ENCODE results near the gene ZBTB20. TPM values are rescaled to one million over a fixed set of nuclear protein-coding genes. Genes with fewer than 3 reads are reported as not detected.

The ZBTB20 gene
- total and polyA plus RNA-seq, 4 donors: 0.74 to 77.1 (median 27.9) TPM

GRCh38 chr3:115082260-115082659 lies 64.8 kb downstream of the ZBTB20 start:
- no peak overlapping the region for H3K27ac ChIP-seq (ENCODE audit: low read depth in 1 of 2, low read length in 1 of 2)
- H3K4me3 ChIP-seq: no peak overlapping the region
- H3K9ac ChIP-seq (ENCODE audit: insufficient read depth in 1 of 2, low read length in 2 of 2): no peak overlapping the region
- no peak for ATAC-seq (ENCODE audit: insufficient read depth, low FRiP score)
- TF ChIP-seq CTCF (IDR thresholded peaks at IDR 0.05; ENCODE audit: control extremely low read depth, extremely low read depth): no peak
- peaks cover 0 to 9% (median 0%) of the 10 kb centered on the region in 5 donors for H3K4me1 ChIP-seq (ENCODE audit: control insufficient read depth in 5 of 5, insufficient read depth in 5 of 5, low read length in 5 of 5)
- H3K36me3 ChIP-seq (ENCODE audit: control insufficient read depth in 4 of 4, insufficient read depth in 4 of 4, low read length in 4 of 4): no peaks in the 10 kb centered on the region
- H3K9me3 ChIP-seq (ENCODE audit: control insufficient read depth in 4 of 4, insufficient read depth in 3 of 4, low read length in 3 of 4): no peaks in the 10 kb centered on the region
- 90 to 94% methylated on average over 6 of the region's 6 CpGs for WGBS, 2 donors
- DNase-seq: no peak
- no peaks in the 10 kb centered on the region for H3K27me3 ChIP-seq (ENCODE audit: control insufficient read depth in 3 of 3, insufficient read depth in 3 of 3, low read length in 2 of 3)

GRCh38 chr3:115081444-115081843 lies 65.6 kb downstream of the ZBTB20 start:
- no peak overlapping the region for H3K27ac ChIP-seq (ENCODE audit: low read depth in 1 of 2, low read length in 1 of 2)
- H3K27me3 ChIP-seq (ENCODE audit: control insufficient read depth in 3 of 3, insufficient read depth in 3 of 3, low read length in 2 of 3): no peaks in the 10 kb centered on the region
- H3K36me3 ChIP-seq (ENCODE audit: control insufficient read depth in 4 of 4, insufficient read depth in 4 of 4, low read length in 4 of 4): no peaks in the 10 kb centered on the region
- DNase-seq: no peak
- H3K9me3 ChIP-seq (ENCODE audit: control insufficient read depth in 4 of 4, insufficient read depth in 3 of 4, low read length in 3 of 4): no peaks in the 10 kb centered on the region
- no peak for ATAC-seq (ENCODE audit: insufficient read depth, low FRiP score)
- H3K9ac ChIP-seq (ENCODE audit: insufficient read depth in 1 of 2, low read length in 2 of 2): no peak overlapping the region
- no peak overlapping the region for H3K4me3 ChIP-seq
- peaks cover 0 to 9% (median 0%) of the 10 kb centered on the region in 5 donors for H3K4me1 ChIP-seq (ENCODE audit: control insufficient read depth in 5 of 5, insufficient read depth in 5 of 5, low read length in 5 of 5)
- TF ChIP-seq CTCF (IDR thresholded peaks at IDR 0.05; ENCODE audit: control extremely low read depth, extremely low read depth): no peak

GRCh38 chr3:115077501-115078250 lies 69.4 kb downstream of the ZBTB20 start:
- H3K36me3 ChIP-seq (ENCODE audit: control insufficient read depth in 4 of 4, insufficient read depth in 4 of 4, low read length in 4 of 4): peaks cover 0 to 1% (median 0%) of the 10 kb centered on the region in 4 donors
- H3K4me3 ChIP-seq: no peak overlapping the region
- DNase-seq (no peak), ATAC-seq (ENCODE audit: insufficient read depth, low FRiP score) (no peak)
- H3K27me3 ChIP-seq (ENCODE audit: control insufficient read depth in 3 of 3, insufficient read depth in 3 of 3, low read length in 2 of 3): no peaks in the 10 kb centered on the region
- 69 to 72% methylated on average over 3 of the region's 3 CpGs for WGBS, 2 donors
- no peaks in the 10 kb centered on the region for H3K9me3 ChIP-seq (ENCODE audit: control insufficient read depth in 4 of 4, insufficient read depth in 3 of 4, low read length in 3 of 4)
- no peak overlapping the region for H3K9ac ChIP-seq (ENCODE audit: insufficient read depth in 1 of 2, low read length in 2 of 2)
- no peak for TF ChIP-seq CTCF (IDR thresholded peaks at IDR 0.05; ENCODE audit: control extremely low read depth, extremely low read depth)
- H3K4me1 ChIP-seq (ENCODE audit: control insufficient read depth in 5 of 5, insufficient read depth in 5 of 5, low read length in 5 of 5): peaks cover 0 to 3% (median 0%) of the 10 kb centered on the region in 5 donors
- no peak overlapping the region for H3K27ac ChIP-seq (ENCODE audit: low read depth in 1 of 2, low read length in 1 of 2)

GRCh38 chr3:115074502-115074901 lies 72.6 kb downstream of the ZBTB20 start:
- H3K9me3 ChIP-seq (ENCODE audit: control insufficient read depth in 4 of 4, insufficient read depth in 3 of 4, low read length in 3 of 4): no peaks in the 10 kb centered on the region
- no peak overlapping the region for H3K9ac ChIP-seq (ENCODE audit: insufficient read depth in 1 of 2, low read length in 2 of 2)
- no peak for TF ChIP-seq CTCF (IDR thresholded peaks at IDR 0.05; ENCODE audit: control extremely low read depth, extremely low read depth)
- peaks cover 0 to 3% (median 1%) of the 10 kb centered on the region in 4 donors for H3K36me3 ChIP-seq (ENCODE audit: control insufficient read depth in 4 of 4, insufficient read depth in 4 of 4, low read length in 4 of 4)
- H3K4me1 ChIP-seq (ENCODE audit: control insufficient read depth in 5 of 5, insufficient read depth in 5 of 5, low read length in 5 of 5): peaks cover 0 to 10% (median 0%) of the 10 kb centered on the region in 5 donors
- no peak overlapping the region for H3K27ac ChIP-seq (ENCODE audit: low read depth in 1 of 2, low read length in 1 of 2)
- ATAC-seq (ENCODE audit: insufficient read depth, low FRiP score) (no peak), DNase-seq (no peak)
- H3K27me3 ChIP-seq (ENCODE audit: control insufficient read depth in 3 of 3, insufficient read depth in 3 of 3, low read length in 2 of 3): no peaks in the 10 kb centered on the region
- no peak overlapping the region for H3K4me3 ChIP-seq
